Nucleus accumbens (tissue), 56 donors: ENCODE results near the gene LTF.

ENCODE experiments used
- DNase-seq, 56 donors: peaks; one replicate each; lab custom pipeline; 2025; lab: John Stamatoyannopoulos, UW

LTF gene

GRCh38 chr3:46491089-46492070 lies 26.7 kb upstream of the LTF start:
- no peak for DNase-seq

GRCh38 chr3:46490338-46491084 lies 25.8 kb upstream of the LTF start:
- no peak for DNase-seq

GRCh38 chr3:46489875-46490274 lies 25.2 kb upstream of the LTF start:
- no peak for DNase-seq

DNA sequence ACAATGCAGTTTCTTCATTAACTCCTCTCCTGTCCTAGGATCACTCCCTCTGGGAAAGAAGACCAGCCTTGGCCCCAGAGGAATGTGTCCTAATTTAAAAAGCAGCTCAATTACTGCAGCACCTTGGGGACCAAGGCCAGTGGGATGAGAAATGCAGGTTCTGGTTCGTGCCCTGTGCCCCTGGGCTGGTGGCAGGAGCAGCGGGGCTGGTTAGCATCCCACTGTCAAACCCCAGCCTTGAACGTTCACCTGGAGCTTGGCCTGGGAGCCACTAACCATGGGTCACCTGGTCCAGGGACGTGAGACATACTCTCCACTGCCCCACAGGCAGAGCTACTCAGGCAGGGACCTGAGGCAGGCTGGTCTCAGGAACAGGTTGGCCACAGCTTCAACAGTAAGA lies 24.7 kb upstream of the LTF start:
- DNase-seq = no peak

DNA sequence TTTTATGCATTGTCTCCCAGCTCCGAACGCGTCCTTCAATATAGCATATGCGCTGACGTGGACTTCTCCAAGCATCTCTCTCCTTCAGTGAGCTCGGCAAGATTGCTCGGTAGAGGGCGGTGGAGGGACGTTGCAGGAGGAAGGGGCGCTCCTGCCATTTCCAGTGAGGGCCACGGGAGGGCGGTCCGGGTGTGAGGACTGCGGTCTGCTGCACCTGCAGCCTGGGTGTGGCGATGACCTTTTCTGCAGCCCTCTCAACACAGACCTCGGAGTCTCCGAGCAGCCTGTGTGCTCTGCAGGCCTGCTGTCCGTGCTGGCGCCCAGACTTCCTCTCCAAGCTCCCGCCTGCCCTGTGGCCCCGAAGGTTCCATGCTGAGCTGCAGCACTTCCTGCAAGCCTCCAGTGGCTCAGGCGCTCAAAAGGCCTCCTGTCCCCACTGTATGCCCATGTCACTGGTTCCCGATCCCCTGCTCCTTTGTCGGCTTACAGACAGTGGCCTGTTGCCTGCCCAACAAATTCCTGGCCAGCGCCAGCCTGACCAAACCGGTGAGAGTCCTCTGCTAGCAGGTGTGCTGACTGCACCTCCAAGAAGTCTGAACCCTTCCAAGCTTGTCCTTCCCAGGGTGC lies 24.1 kb upstream of the LTF start:
- DNase-seq = peak in 55 of 56 donors; percentile 18 to 90 (median 68)

DNA sequence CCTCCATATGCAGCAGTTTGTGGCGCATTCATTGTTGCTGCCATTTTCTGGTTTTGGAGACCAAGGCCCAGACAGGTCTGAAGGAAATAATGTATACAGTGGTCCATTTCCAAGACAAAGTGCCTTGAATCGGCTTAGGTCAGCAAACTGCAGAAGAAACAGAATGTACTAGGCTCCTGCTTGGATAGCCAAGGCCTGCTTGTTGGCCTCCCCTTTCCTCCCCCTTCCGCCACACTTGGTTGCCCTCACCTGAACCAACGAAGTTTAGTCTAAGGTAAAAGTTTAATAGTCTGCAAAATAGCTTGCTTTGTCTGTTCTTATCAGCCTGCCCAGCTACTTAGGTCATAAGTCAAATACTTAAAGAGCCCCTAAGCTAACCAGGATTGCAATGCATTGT lies 21.1 kb upstream of the LTF start:
- DNase-seq = no peak

- DNase-seq = no peak
These were observed 20.4 kb upstream of the LTF start for GRCh38 chr3:46484911-46485778.

DNA sequence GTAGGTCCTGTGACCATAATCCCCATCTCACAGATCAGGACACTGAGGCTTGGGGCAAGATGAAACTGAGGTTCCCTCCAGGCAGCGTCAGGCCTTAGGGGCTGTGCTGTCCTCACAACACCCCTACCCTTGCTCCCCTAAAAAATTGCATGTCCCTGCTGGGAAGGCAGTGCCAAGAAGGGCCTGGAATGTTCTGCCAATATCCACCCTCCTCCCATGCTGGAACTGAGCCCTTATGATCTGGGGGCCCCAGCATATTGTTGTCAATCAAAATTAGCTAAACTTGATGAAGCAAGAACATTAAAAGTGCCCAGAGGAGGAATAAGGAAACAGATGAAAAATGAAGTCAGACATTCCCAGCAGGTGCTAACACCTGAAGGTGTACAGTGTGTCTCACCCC lies 19.7 kb upstream of the LTF start:
- no peak for DNase-seq

DNA sequence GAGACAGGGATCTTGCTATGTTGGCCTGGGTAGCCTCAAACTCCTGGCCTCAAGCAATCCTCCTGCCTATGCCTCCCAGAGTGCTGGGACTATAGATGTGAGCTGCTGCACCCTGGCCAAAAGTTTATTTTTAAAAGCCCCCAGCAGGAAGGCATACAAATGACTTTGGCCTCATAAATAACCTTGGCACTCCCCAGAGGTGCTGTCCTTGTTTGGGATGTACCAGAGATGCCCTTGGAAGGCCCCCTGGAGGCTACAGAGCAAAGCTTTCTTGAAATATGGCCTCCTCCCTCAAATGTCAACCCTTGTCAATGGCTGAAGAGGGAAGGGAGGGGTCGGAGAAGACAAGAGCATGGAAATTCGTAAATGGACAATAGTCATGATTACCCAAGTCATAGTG lies 19.1 kb upstream of the LTF start:
- DNase-seq = no peak

- no peak for DNase-seq
These were observed 18.1 kb upstream of the LTF start for GRCh38 chr3:46482632-46483350.

DNA sequence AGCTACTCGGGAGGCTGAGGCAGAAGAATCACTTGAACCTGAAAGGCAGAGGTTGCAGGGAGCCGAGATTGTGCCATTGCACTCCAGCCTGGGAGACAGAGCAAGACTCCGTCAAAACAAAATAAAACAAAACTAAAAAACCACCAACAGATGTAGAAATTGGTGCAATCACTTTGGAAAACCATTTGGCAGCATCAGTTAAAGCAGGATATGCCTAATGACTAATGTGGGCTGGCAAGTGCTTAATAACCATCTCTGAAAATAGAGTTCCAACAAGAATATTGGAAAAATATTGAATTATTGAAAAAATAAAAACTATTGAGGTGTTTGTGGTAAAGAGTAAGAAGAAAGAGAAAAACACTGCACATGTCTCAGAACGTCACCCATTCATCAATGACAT lies 16.9 kb upstream of the LTF start:
- no peak for DNase-seq

GRCh38 chr3:46480491-46481195 lies 15.9 kb upstream of the LTF start:
- DNase-seq = peak in 29 of 56 donors; percentile 1 to 58 (median 21)

- DNase-seq = no peak
These were observed 15.0 kb upstream of the LTF start for GRCh38 chr3:46479696-46480095.

DNA sequence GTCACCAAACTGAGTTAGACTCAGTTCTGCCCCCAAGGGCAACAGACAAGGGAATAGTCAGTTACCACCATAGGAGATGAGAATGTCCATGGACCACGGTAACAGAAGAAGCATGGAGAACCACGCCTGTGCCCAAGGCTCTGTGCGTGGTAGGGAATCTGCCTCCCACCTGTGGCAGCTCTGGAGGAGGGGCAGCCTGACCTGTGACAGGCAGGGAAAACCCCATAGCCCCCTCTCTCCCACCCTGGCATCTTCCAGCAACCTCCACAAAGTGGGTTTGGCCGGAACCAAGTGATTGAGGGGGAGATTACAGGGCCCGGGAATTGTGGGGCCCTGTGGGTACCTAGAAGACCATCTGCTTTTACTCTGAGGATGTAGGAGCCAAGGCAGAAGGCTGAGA lies 14.3 kb upstream of the LTF start:
- no peak for DNase-seq

DNA sequence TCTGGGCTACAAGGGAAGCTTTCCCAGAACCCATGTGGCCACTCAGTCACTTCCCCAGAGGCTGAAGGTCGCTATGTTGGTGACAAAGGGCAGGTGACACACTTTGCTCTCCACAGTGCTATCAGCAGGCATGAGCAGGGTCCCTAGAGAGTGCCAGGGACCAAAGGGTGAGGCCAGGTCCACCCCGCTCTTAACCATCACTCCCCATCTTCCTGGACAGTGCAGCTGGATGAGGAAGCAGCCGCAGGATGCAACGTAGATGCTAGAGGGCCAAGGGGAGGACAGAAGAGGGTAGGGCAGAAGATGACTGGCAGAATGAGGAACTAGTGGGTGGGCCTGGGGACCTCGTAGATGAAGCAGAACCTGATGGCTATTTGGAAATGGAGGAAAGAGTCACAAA lies 13.6 kb upstream of the LTF start:
- DNase-seq = no peak

- no peak for DNase-seq
These were observed 13.1 kb upstream of the LTF start for GRCh38 chr3:46477756-46478155.

DNA sequence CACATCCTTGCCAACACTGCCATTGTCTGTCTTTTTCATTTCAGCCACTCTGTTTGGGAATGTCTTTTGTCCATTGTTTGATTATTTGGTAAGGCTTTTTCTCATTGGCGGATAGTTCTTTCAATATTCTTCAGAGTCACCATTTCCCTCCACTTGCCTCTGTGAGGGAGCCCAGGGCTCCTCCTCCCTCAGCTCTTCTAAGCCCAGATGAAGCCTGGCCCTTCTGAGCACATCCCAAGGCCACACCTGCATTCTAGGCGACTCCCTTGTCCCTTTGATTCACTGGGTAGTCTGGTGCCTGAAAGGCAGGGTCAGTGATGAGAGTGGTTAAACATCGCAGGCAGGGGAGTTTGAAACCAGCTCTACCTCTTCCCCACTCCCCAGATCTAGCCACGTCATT lies 12.4 kb upstream of the LTF start:
- DNase-seq = no peak

GRCh38 chr3:46472736-46473135 lies 8.0 kb upstream of the LTF start:
- DNase-seq = no peak

DNA sequence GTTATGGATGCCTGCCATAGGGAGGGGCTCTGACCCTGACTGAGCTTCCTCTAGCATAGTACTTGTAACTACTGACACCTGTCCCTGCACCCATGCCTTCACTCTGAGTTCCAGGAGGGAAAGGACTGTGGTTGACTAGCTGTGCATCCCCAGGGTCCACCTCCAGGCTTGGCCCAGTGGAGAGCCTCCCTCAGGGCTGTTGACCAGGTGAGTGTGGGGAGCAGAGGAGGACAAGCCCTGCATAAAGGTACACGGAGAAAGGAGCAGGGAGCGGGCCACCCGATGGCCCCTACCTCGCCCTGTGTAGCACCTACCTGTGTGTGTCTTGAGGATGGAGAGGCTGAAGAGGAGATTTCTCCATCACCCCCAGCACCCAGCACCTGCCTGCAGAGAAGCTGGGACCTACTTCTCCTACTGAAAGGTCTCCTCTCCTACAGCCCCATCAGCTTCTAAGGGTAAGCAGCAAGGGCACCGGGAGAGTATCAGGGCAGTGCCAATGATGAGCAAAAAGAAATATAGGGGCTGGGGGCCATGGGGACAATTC lies 6.7 kb upstream of the LTF start:
- DNase-seq = no peak
